Prostate gland (tissue), 2 donors: Measurements from ENCODE around the gene ANGPTL4. TPM values are rescaled to one million over a fixed set of nuclear protein-coding genes. Genes with fewer than 3 reads are reported as not detected.
A peak's percentile ranks its signal among the peaks of the same experiment; 100 is the strongest.

Source experiments
- DNase-seq: peaks from one replicate; pipeline ENCODE4 v3.0.0-alpha.2; 2019; ENCODE audit warnings: low spot score
- H3K27ac ChIP-seq, 2 donors: fragments of 200-600 bp; sonication (generic); 2 replicates each; pipeline ENCODE4 v1.5.1; 2017 to 2019
- H3K27me3 ChIP-seq: fragments of 200-600 bp; sonication (generic); replicated peaks from 2 replicates; pipeline ENCODE4 v1.5.1; 2019; ENCODE audit not compliant: insufficient read depth
- H3K36me3 ChIP-seq, 2 donors: fragments of 200-600 bp; sonication (generic); 1 replicate in 1 of 2; 2 replicates in 1 of 2; pipeline versions ENCODE4 v1.5.1 to v1.8.1; 2017 to 2019
- H3K4me1 ChIP-seq: fragments of 200-600 bp; sonication (generic); replicated peaks from 2 replicates; pipeline ENCODE4 v1.5.1; 2019
- H3K4me3 ChIP-seq, 2 donors: fragments of 200-600 bp; sonication (generic); 2 replicates each; pipeline ENCODE4 v1.5.1; 2017 to 2019
- H3K9me3 ChIP-seq: fragments of 200-600 bp; sonication (generic); 2 replicates; pipeline ENCODE4 v1.5.1; 2017
- CTCF ChIP-seq, 4 experiments: fragments of 200-600 bp in 2 of 4; fragments of 450-650 bp in 2 of 4; sonication (generic) in 2 of 4; IDR thresholded peaks; 1 replicate in 3 of 4; 2 replicates in 1 of 4; pipeline ENCODE4 v1.5.1; 2016 to 2019; ENCODE audit warnings: antibody characterized with exemption in 4 of 4, mild to moderate bottlenecking in 2 of 4, moderate library complexity in 2 of 4
- POLR2A ChIP-seq: fragments of 450-650 bp; IDR thresholded peaks from one replicate; pipeline ENCODE4 v1.6.1; 2016; ENCODE audit warnings: antibody characterized with exemption, mild to moderate bottlenecking
- POLR2AphosphoS5 ChIP-seq: sonication (generic); formaldehyde crosslinking; IDR thresholded peaks from one replicate; pipeline ENCODE4 v1.6.1; 2017; ENCODE audit warnings: antibody characterized with exemption
- WGBS: methylation state at CpG from one replicate; pipeline ENCODE4 v1.1.5; 2018; 5-methylcytosine and 5-hydroxymethylcytosine counted together
- intact Hi-C: fragments of 100-400 bp; cut with DNase I; formaldehyde crosslinking; loops from one replicate; pipeline ENCODE4 v1.14.2; 2022
- total RNA-seq, 2 donors: library from RNA; depleted of rRNA; stranded (reverse); fragments of >200 nt; gene quantifications; one replicate each; pipeline ENCODE4 v1.1.0, GENCODE V29; 2016

The ANGPTL4 gene
- total RNA-seq, 2 donors from 2014 or later = 25.7 to 26.4 TPM

DNA sequence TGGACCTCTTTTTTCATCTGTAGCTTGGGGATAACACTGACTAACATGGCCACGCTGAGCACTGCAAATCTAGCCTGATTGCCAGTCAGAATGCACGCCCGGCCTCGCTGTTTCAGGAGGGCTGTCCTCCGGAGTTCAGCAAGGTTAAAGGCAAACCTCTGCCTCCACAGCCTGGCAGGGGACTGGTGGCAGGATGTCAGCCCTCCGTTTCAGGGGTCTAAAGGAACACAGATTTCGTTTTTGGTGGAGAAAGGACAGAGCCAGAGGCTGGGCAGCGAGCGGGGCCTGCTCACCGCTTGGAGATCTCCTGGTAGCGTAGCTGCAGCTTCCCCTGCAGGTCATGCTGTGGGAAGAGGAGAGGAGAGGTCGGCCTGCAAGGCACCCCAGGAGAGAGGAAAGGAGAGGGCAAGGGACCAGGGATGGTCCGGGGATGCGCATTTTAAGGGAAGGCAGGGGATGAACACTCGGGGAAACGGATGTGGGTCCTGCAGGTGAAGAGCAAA lies 43.3 kb upstream of the ANGPTL4 start:
- Histone ChIP-seq H3K36me3 (no peaks in the 10 kb centered on the region), H3K4me1 (peaks cover 4% of the 10 kb centered on the region), H3K4me3 (peak overlapping the region; percentile 72 to 94), H3K9me3 (no peaks in the 10 kb centered on the region), H3K27ac (peak overlapping the region; percentile 84 to 88), H3K27me3 (no peaks in the 10 kb centered on the region)
- intact Hi-C loops = loop anchor here (1.0 kb wide), 1 partner anchor 12 kb away; the partner anchor contains the start of gene CD320
- TF ChIP-seq POLR2AphosphoS5 = no peak
- no peak for TF ChIP-seq CTCF (IDR thresholded peaks at IDR 0.05)
- TF ChIP-seq POLR2A = no peak
- no peak for DNase-seq
- 2% methylated on average over 16 of the region's 16 CpGs for WGBS

GRCh38 chr19:8321067-8321985 lies 42.6 kb upstream of the ANGPTL4 start, which contains the start of the genes NDUFA7 and RPS28:
NDUFA7 (minus strand) TSS chr19:8321375; CDS start chr19:8321358, 17 bp downstream.
RPS28 (plus strand) TSS chr19:8321496; CDS start chr19:8321531, 35 bp downstream.
- under 1% methylated on average over 71 of the region's 72 CpGs for WGBS
- intact Hi-C loops = loop anchor here (1.0 kb wide), 1 partner anchor 13 kb away; the partner anchor contains the start of gene CD320

DNA sequence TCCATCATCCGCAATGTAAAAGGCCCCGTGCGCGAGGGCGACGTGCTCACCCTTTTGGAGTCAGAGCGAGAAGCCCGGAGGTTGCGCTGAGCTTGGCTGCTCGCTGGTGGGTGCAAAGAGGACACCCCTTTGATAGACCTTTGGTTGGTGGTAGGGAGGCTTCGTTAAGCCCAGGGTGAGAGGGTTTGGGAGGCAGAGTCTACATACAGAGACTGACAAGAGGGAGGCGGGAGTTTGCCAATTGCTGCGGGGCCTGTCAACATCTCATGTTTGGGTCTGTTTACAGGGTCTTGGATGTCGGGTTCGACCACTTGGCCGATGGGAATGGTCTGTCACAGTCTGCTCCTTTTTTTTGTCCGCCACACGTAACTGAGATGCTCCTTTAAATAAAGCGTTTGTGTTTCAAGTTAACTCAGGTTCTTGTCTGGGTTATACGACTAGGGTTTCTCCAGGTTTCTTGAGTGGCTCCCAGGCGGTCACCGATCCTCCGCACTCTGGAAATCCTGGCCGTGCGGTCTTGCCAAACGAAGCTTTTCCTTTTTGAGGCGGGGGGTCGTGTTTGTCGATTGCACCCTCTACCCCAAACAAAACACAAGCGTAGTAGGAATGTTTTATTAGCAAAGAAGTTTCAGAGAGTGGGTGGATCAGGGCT lies 41.8 kb upstream of the ANGPTL4 start:
- Histone ChIP-seq H3K9me3 (no peaks in the 10 kb centered on the region), H3K27me3 (no peaks in the 10 kb centered on the region), H3K36me3 (no peaks in the 10 kb centered on the region), H3K27ac (peak overlapping the region; percentile 84 to 88), H3K4me3 (peak overlapping the region; percentile 72 to 94), H3K4me1 (peaks cover 4% of the 10 kb centered on the region)
- intact Hi-C loops = loop anchor here (1.0 kb wide), 1 partner anchor 14 kb away; the partner anchor contains the start of gene CD320
- DNase-seq = no peak
- TF ChIP-seq POLR2A (no peak), CTCF (IDR thresholded peaks at IDR 0.05) (no peak), POLR2AphosphoS5 (no peak)
- WGBS = 17% methylated on average over 29 of the region's 30 CpGs

More at GRCh38 chr19:8321067-8321985, 42.6 kb upstream of the ANGPTL4 start, which contains the start of the genes NDUFA7 and RPS28:
- peak in 3 of 4 experiments; percentile 33 to 74 (median 57) for TF ChIP-seq CTCF (IDR thresholded peaks at IDR 0.05)
- TF ChIP-seq POLR2AphosphoS5 = peak; percentile 99
- peak; percentile 92 for TF ChIP-seq POLR2A
- H3K9me3 ChIP-seq = no peaks in the 10 kb centered on the region
- H3K4me3 ChIP-seq = peak within 1 kb of the TSS; percentile 72 to 94
- DNase-seq = peak; percentile 97
- H3K27ac ChIP-seq = peak within 1 kb of the TSS; percentile 84 to 88
- no peaks in the 10 kb centered on the region for H3K36me3 ChIP-seq
- H3K27me3 ChIP-seq = no peaks in the 10 kb centered on the region
- H3K4me1 ChIP-seq = peaks cover 4% of the 10 kb centered on the region

GRCh38 chr19:8322638-8322997 lies 41.3 kb upstream of the ANGPTL4 start:
- 45% methylated on average over 7 of the region's 7 CpGs for WGBS
- H3K27me3 ChIP-seq = no peaks in the 10 kb centered on the region
- no peaks in the 10 kb centered on the region for H3K36me3 ChIP-seq
- no peak for DNase-seq
- peak overlapping the region in 1 of 2 donors; percentile 84 for H3K27ac ChIP-seq
- intact Hi-C loops = no loop called here
- H3K9me3 ChIP-seq = no peaks in the 10 kb centered on the region
- peak overlapping the region; percentile 72 to 94 for H3K4me3 ChIP-seq
- peaks cover 4% of the 10 kb centered on the region for H3K4me1 ChIP-seq
- TF ChIP-seq POLR2A = no peak
- no peak for TF ChIP-seq CTCF (IDR thresholded peaks at IDR 0.05)
- no peak for TF ChIP-seq POLR2AphosphoS5
